Stimulated activated CD4-positive, alpha-beta T cell treated with anti-CD3 and anti-CD28 coated beads, TNF-alpha, amount 100 ng/mL, for 4 hours (primary cell): ENCODE data around the gene SNX5.

Experiments
- DNase-seq, 3 experiments: peaks; one replicate each; pipeline ENCODE4 v3.0.0-alpha.2; 2020; ENCODE audit warnings: low read depth in 3 of 3

The SNX5 gene

DNA sequence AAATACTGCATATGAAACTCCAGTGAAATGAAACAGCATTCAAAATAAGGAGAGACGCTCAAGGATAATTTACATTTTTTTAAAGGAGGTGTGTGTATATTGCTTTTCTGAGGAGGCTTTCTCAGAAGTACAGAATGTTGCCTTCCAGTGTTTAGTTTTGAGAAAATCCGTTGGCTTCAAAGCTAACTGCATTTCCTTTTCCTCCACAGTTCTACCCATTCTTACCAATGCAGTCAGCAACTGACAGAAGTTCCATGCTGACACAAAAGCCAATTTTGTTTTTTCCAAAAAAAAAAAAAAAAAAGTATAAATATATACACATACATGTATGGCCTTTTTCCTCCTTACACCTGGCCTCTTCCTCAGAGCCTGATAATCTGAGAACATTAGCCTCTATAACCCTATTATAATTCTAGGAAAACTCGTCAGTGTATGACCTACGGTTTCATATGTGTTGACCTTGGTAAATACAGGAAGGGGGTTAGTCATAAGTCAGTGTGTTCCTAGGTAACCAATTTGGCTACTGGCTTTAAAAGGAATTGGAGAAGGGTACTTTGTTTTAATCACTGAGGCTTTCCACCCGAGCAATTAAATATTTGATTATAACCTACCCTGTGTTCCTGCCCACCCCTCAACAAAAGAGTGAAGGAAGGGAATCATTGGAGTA, 24.4 kb upstream of the SNX5 start:
- DNase-seq = no peak

DNA sequence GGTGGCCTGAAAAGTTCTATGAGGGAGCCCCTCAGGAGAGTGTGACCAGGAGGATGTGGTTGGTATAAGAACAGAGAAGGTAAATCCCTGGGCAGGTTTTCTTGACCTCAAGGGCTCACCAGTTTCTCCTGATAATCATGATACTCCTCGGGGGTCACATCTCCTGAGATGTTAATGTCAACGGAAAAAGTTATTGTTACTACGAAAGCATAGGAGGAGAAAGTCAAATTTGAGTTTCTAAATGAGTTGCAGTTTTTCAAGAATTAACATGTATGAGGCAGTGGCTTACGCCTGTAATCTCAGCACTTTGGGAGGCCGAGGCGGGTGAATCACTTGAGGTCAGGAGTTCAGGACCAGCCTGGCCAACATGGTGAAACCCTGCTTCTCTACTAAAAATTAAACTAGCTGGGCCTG, 23.6 kb upstream of the SNX5 start:
- DNase-seq = no peak

DNA sequence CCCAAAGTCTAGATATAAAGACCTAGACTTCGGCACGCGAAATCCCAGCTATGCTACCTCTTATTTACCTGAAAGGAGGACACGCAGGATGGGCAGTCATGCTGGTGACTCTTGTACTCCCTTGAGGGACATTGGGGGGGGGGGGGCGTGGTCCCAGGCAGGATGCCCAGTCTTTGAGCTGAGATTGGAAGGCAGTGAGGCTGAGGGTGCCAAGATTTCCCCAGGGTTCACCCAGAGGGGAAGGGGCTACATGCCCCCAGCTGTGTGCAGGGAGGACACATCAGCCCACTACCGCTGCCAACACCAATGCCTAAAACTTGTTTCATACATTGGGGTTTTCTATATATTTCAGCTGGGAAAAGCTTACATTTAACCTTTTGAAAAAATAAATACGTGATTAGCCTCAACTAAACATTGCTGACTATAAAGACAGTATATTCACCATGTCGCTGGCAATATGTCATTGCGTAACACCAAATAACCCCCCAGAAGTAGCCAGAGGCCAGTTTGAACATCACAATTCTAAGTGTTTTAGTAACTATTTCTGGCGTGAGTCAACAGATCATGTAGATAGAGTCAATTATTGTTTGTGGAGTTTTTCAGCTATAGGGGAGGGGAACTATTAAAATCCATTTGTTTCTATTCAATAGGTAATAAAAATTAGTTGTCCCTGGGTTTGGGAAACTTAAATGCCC, 21.8 kb upstream of the SNX5 start:
- no peak for DNase-seq

DNA sequence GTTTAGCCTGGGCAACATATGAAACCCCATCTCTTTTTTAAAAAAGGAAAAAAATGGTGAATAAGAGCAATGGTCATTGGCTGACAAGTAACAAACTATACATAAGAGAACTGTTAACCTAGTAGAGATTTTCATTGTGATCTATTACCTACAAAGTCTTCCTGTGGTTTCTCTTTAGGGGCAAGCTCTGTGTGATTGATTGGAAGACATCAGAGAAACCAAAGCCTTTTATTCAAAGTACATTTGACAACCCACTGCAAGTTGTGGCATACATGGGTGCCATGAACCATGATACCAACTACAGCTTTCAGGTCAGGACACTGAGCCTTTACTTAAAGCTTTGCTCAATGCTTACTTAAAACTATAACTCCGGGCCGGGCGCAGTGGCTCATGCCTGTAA, 19.4 kb upstream of the SNX5 start:
- DNase-seq = no peak

DNA sequence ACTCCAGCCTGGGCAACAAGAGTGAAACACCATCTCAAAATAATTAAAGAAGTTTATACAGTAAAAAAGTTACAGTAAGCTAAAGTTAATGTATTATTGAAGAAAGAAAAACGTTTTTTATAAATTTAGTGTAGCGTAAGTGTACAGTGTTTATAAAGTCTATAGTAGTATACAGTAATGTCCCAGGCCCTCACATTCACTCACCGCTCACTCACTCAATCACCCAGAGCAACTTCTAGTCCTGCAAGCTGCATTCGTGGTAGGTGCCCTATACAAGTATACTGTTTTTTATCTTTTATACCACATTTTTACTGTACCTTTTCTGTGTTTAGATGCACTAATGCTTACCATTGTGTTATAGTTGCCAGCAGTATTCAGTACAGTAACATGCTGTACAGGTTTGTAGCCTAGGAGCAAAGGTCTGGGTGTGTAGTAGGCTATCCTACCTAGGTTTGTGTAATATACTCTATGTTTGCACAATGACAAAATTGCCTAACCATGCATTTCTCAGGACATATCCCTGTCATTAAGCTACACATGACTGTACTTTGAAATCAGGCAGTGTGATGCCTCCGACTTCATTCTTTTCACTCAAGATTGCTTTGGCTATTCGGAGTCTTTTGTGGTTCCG, 16.9 kb upstream of the SNX5 start:
- DNase-seq = no peak

DNA sequence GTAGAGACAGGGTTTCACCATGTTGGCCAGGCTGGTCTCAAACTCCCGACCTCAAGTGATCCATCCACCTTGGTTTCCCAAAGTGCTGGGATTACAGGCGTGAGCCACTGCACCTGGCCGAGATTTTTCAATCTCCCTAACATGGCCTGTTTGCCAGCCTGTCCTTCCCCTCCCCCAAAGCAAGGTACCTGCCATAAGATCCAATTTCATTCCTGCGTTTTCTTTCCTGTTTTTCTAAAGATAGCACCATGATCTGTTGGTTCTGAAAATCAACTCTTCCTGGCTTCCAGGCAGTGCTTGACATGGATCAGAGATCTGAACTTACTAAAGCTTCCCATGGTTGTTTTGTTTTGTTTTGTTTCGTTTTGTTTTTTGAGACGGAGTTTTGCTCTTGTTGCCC, 7.7 kb upstream of the SNX5 start:
- no peak for DNase-seq

DNA sequence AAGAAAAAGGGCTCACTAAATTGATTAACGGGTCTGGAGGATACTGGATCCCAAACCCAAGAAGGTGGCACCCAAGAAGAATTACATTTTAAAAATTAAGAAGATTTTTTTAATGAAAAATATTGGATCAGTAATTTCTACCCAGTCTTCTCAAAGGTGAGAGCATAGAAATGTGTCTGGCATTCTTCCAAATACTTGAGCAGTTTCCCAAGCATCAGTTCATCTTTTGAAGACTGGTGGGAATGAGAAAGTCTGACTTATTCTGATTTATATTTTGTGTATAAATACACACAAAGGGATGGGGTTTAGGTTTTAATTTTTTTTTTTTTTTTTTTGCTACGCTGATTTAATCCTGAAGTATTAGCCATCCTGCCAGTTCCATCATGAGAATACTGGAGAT, 3.5 kb upstream of the SNX5 start:
- no peak for DNase-seq

DNA sequence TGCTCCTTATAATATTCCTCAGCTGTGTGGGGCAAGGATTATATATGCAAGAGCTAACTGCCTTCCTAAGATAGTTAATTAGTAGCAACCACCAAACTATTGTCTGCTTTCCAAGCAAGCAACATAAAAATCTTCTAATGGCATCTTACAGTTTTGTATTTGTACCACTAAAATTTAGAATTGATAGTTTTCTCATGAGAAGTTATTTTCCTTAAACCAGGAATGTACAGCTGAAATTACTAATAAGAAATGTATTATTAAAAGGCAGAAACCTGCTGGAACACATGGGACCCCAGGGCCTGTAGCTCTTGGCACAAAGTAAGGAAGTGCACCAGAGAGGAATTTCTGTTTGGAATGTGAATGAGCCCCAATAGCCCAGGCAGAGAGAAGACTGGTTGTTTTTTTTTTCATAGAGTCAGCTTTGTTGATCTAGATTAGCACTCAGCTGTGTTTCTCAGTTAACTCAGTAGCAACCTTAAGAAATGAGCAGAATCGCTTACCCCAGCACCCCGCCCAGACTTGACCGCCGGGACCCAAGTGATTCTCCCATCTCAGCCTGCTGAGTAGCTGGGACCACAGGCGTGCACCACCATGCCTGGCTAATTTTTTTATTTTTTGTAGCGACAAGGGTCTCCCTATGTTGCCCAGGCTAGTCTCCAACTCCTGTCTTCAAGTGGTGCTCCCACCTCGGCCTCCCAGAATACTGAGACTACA, 2.9 kb upstream of the SNX5 start:
- no peak for DNase-seq

DNA sequence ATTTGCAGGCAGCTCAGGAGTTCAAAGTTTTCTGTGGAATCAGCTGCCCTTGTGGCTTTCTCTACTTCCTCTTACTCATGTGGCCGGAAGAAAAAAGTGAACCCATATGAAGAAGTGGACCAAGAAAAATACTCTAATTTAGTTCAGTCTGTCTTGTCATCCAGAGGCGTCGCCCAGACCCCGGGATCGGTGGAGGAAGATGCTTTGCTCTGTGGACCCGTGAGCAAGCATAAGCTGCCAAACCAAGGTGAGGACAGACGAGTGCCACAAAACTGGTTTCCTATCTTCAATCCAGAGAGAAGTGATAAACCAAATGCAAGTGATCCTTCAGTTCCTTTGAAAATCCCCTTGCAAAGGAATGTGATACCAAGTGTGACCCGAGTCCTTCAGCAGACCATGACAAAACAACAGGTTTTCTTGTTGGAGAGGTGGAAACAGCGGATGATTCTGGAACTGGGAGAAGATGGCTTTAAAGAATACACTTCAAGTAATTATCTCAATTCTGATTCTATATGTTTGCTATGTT, 1.4 kb upstream of the SNX5 start:
- no peak for DNase-seq

DNA sequence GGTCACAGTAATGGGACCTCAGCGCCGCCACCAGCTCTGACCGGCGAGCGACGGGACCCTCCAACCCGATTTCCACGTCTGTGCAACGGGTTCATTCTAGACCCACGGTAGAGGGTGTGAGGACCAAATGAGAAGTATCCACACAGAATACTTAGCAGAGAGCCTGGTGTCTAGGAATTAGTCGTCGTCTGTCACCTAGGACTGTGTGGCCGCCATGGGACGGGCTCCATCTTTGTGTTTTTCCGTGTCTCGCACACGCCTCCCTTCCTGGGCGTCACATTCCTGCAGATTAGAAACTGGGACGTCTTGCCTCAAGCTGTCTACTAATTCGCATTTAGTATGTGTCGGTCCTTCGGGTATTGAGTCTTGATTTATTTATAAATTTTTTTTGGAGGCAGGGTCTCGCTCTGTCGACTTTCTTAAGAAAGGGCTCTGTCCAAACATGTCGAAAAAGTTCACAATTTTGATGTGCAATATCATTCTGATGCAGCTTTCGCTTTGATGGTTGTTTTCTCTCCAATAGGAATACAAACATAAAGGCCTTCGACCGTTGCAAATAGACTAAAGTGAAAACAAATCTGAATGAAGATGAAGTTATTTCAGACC, 787 bp upstream of the SNX5 start:
- DNase-seq = no peak

DNA sequence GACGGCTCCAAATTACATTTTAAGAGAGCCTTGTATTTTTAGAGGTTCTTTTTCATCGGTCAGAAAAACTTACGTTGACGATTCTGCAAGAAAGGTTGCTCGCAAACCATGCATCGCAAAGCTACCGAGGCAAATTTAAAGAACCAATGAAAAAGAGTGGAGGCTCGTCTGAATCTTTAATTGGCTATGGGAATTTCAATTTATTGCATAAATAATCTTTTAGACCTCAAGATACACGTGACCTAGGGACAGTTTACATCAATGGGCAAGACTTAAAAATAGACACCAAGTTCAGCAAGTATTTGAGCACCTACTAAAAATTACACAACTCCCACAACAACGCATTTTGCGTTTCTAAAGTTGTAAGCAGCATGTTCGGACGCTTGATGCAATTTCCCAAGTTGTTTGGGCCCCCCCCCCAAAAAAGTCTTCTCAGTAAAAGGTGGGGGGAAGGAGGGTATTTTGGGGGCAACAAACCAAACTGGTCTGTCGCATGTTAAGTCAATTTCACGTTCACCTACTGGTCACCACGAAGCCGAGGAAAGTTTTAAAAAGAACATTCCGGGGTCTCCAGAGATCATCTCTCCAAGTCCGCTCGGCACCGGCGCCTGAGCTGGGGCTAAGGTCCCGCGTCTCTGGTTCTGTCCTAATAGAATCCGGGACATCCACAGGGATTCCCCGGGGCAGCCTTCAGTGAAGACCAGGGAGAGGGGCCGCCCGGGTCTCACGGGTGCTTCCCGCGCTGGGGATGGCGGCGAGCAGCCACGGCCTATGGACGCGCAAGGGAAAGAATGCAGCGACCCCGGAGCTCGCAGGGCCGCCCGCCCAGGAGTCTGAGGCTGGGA, 851 bp downstream of the SNX5 start:
- peak in 1 of 3 experiments; percentile 15 for DNase-seq

DNA sequence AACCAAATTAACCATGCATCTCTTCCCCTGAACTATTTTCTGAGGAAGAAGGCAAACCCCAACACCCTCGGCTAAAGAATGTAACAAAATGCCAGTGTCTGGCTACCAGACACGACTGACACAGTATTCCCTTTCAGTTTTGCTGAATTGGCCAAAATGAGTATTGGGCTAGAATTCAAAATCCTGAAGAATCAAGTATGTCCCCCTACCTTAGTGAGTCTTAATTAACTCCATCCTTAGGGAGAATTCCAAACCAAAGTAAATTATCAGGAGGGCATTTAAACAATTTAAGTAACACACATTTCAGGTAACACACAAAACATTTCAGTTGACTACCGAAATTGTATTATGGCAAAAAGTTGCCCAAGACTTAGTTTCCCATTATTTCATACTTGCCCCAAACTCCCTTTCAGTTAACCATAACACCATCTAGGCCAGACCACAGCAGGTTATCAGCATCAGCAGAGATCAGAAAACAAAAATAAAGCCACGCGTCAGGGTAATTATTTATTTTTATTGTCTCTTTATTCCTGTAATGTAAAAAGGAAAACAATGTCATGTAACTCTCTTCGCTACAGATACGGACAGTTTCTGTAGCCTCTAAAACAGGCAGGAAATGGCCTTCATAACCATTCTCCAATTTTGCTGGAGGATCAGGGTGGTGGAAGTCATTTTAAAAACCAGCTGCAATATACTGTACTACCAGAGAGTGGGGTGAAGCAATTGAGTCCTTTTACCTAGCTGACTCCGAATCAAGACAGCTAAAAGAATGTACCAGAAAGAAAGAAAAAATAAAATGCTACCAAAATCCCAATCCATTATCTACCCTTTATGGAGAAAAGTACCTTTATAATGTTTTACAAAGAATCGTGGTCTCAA, 1.9 kb downstream of the SNX5 start:
- no peak for DNase-seq

DNA sequence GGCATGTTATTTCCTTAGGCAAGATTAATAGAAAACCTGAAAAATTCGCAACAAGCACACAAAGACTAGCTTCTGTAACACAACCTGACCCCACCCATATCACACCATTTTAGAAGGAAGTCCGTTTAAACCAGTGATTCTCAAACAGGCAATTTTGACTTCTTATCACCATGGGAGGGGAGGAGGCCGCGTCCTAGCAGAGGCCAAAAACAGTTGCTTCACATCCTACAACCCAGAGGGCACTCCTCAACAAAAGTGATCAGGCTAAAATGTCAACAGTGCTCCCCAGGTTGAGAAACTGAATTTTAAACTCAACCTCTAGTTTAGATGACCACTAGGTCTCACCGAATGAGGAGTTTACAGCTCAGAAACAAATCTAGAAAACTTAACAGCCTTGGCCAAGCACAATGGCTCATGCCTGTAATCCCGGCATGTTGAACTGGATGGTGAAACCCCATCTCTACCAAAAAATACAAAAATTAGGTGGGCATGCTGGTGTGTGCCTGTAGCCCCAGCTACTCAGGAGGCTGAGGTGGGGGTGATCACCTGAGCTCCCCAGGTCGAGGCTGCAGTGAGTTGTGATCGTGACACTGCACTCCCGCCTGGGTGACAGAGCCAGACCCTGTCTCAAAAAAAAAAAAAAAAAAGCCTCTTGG, 3.4 kb downstream of the SNX5 start:
- no peak for DNase-seq

DNA sequence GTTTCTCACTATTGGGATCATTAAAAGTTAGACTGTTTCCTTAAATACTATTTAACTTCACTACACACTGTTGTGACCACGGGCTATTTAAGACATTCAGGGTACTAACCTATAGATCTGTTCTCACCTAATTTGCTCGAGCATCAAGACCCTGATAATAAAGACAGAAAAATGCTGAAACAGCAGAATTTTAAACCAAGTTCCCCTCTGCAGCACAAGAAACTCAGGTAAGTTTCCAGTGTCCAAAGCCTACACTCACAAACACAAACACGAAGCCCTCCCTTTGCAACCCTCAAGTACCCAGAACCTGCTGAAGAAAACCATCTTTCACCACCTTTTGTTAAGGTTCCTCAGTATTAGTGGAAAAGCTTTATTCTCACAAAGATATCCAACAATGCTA, 4.0 kb downstream of the SNX5 start:
- DNase-seq = no peak

DNA sequence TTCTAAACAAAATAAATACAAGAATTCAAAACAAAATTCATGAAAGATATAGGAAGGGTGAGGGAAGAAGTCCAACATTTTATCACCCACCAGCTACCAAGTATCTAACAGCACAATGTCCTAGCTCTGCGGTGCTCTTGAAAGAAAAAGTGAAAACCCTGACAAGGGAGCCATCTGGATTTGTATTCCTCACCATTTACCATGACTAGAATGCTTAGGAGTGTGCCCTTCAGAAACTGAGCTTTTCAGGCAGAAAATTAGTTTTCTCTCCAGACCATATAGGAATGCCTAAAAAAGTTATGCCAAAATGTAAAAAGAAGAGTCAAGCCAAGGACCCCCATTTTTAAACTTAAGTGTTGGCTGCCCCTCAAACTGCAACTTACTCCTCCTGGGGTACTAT, 4.5 kb downstream of the SNX5 start:
- no peak for DNase-seq

DNA sequence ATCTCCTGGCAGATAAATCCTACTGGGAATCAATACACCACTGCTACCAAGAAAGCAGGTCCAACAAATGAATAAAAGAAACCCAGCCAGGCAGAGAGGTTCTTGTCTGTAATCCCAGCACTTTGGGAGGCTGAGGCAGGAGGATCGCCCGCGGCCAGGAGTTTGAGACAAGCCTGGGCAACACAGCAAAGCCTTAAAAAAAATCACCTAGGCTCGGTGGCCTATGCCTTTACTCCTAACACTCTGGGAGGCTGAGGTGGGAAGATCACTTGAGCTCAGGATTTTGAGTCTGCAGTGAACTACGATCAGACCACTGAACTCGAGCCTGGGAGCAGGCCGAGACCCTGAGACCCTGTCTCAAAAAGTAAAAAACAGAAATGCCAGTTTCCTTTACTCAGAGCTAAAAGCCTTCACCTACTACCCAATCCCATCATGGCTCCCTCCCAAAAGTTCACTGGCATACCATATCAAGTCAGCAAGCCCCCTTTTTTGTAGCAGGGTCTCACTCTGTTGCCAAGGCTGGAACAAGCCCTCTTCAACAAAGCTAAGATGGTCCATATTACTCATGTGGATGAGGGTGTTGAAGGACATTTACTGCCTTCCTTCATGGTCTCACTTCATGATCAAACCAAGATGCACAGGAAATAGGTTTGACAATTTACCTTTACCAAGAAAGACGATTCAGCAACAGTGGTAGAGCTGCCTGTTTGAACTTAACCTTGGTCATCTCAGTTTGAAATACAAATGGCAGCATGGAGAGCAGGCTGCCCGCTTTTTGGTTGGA, 5.3 kb downstream of the SNX5 start:
- DNase-seq = no peak

DNA sequence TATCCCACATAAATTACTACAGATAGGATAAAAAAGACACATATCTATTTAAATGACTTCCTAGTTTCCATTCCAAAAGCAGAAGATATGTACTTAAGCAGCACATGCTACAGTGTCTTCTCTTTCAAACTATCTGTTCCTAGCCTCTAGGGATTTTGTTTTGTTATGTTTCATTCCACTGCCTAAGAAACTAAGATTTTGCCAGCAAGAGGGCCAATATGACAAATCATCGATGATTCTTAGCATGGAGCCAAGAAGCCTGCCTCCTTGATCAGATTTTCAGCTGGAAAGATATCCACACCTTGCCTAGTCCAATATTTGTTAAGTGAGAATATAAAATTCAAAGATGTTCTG, 7.0 kb downstream of the SNX5 start:
- DNase-seq = no peak

DNA sequence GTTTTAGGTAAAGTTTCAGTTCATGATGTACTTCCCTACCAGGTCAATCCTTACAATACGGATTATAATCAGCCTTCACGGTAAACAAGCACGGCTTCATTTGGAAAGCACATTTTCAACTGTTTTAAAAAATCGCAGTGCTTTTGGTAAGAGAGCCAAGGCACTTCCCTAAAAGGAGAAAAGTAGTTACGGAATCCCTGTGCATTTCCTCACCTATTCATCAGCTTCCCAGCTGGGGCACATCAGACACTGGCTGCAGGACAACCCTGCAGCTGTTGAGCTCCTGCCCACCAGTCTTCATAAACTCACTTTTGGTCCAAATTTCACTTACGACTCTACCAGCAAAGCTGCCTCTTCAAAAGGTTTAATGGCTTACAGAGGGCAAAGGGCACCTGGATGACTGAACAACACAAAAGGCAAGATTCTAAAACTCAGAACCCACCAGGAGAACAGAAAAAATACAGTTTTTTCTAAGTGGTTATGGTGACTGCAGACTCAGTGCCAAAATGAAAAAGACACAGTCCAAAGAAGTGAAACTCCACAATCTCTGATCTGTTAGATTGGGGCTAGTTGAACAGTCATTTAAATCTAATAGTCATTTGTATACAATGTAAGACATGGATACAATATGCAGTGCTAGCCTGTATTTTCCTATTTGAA, 7.5 kb downstream of the SNX5 start:
- DNase-seq = no peak
